GM10266 (cell line): ENCODE data around the gene PTGR2.
A peak's percentile ranks its signal among the peaks of the same experiment; 100 is the strongest.
"Not testable (repeated sequence)": the region's sequence is repeated elsewhere in the genome, so short reads cannot be mapped to it uniquely, and the experiment has no call there.

ENCODE experiments used
- DNase-seq: peaks from one replicate; pipeline ENCODE4 v3.0.0; 2012; ENCODE audit errors: extremely low spot score
- CTCF ChIP-seq: IDR thresholded peaks from 2 replicates; pipeline ENCODE4 v1.5.1; 2012; ENCODE audit warnings: mild to moderate bottlenecking, low read depth; ENCODE audit not compliant: control insufficient read depth, insufficient read depth; ENCODE audit errors: missing control alignments

The PTGR2 gene

GRCh38 chr14:73829526-73830431, 21.9 kb upstream of the PTGR2 start:
- TF ChIP-seq CTCF = peak; percentile 32
- peak; percentile 57 for DNase-seq

GRCh38 chr14:73833034-73833433, 18.6 kb upstream of the PTGR2 start:
- no peak for DNase-seq
- no peak for TF ChIP-seq CTCF

GRCh38 chr14:73833530-73834260, 17.9 kb upstream of the PTGR2 start:
- no peak for DNase-seq
- no peak for TF ChIP-seq CTCF

GRCh38 chr14:73834261-73834625, 17.4 kb upstream of the PTGR2 start:
- TF ChIP-seq CTCF = no peak
- DNase-seq = no peak

GRCh38 chr14:73838293-73839034, 13.2 kb upstream of the PTGR2 start:
- DNase-seq = not testable (repeated sequence)

- no peak for DNase-seq
- TF ChIP-seq CTCF = no peak
These were observed 9.4 kb upstream of the PTGR2 start for GRCh38 chr14:73842201-73842600.

GRCh38 chr14:73842851-73843250, 8.8 kb upstream of the PTGR2 start:
- DNase-seq = no peak

More at GRCh38 chr14:73842851-73843250, 8.8 kb upstream of the PTGR2 start:
- TF ChIP-seq CTCF = no peak
